Liver (tissue), 9 donors: ENCODE measurements around the gene GALNT6. TPM values are rescaled to one million over a fixed set of nuclear protein-coding genes. Genes with fewer than 3 reads are reported as not detected.

Experiments used
- DNase-seq: peaks from one replicate; pipeline ENCODE4 v3.0.0-alpha.2; 2017; ENCODE audit warnings: low spot score
- H3K27ac ChIP-seq, 2 donors: one replicate each; pipeline ENCODE4 v1.7.0; 2013; ENCODE audit warnings: inconsistent platforms in 2 of 2, low read length in 2 of 2, control low read depth in 1 of 2, low read depth in 1 of 2, mild to moderate bottlenecking in 1 of 2
- H3K27me3 ChIP-seq, 4 donors: one replicate each; pipeline versions ENCODE4 v1.6.1 to v1.7.0; 2013; ENCODE audit warnings: low read length in 3 of 4, inconsistent platforms in 1 of 4, mild to moderate bottlenecking in 1 of 4, moderate library complexity in 1 of 4; ENCODE audit not compliant: control insufficient read depth in 4 of 4, insufficient read depth in 4 of 4
- H3K36me3 ChIP-seq, 4 donors: one replicate each; pipeline versions ENCODE4 v1.6.1 to v1.7.0; 2013; ENCODE audit warnings: low read length in 3 of 4, mild to moderate bottlenecking in 3 of 4, low read depth in 1 of 4, moderate library complexity in 1 of 4; ENCODE audit not compliant: control insufficient read depth in 4 of 4, insufficient read depth in 3 of 4
- H3K4me1 ChIP-seq, 4 donors: one replicate each; pipeline versions ENCODE4 v1.6.1 to v1.7.0; 2013; ENCODE audit warnings: low read length in 3 of 4, mild to moderate bottlenecking in 3 of 4, moderate library complexity in 1 of 4; ENCODE audit not compliant: control insufficient read depth in 4 of 4, insufficient read depth in 4 of 4
- H3K4me3 ChIP-seq, 3 donors: one replicate each; pipeline versions ENCODE4 v1.6.1 to v1.7.0; 2013; ENCODE audit warnings: low read length in 3 of 3, control low read depth in 1 of 3, low read depth in 1 of 3, mild to moderate bottlenecking in 1 of 3
- H3K9ac ChIP-seq, 2 donors: one replicate each; pipeline ENCODE4 v1.7.0; 2013; ENCODE audit warnings: low read length in 2 of 2, mild to moderate bottlenecking in 2 of 2, moderate library complexity in 2 of 2, control low read depth in 1 of 2, low read depth in 1 of 2
- H3K9me3 ChIP-seq, 4 donors: one replicate each; pipeline versions ENCODE4 v1.6.1 to v1.7.0; 2013; ENCODE audit warnings: low read length in 3 of 4; ENCODE audit not compliant: control insufficient read depth in 4 of 4
- FOXA1 ChIP-seq: IDR thresholded peaks from 2 replicates; pipeline ENCODE4 v1.6.1; 2016; ENCODE audit warnings: antibody characterized with exemption
- FOXA2 ChIP-seq: IDR thresholded peaks from 2 replicates; pipeline ENCODE4 v1.6.1; 2016; ENCODE audit warnings: antibody characterized with exemption
- GABPA ChIP-seq, 2 donors: IDR thresholded peaks in 1 of 2; conservative IDR thresholded peaks in 1 of 2; 2 replicates each; pipeline ENCODE4 v1.6.1; 2016; ENCODE audit warnings: antibody characterized with exemption in 2 of 2, mild to moderate bottlenecking in 1 of 2, moderate library complexity in 1 of 2
- HNF4A ChIP-seq, 2 donors: conservative IDR thresholded peaks; 2 replicates each; pipeline ENCODE4 v1.6.1; 2016; ENCODE audit warnings: antibody characterized with exemption in 2 of 2, mild to moderate bottlenecking in 2 of 2
- HNF4G ChIP-seq: IDR thresholded peaks from 2 replicates; pipeline ENCODE4 v1.6.1; 2016; ENCODE audit warnings: antibody characterized with exemption
- JUND ChIP-seq, 2 donors: IDR thresholded peaks; 2 replicates each; pipeline ENCODE4 v1.6.1; 2016; ENCODE audit warnings: antibody characterized with exemption in 2 of 2
- NR2F2 ChIP-seq: IDR thresholded peaks from 2 replicates; pipeline ENCODE4 v1.6.1; 2016; ENCODE audit warnings: antibody characterized with exemption
- RAD21 ChIP-seq, 2 donors: IDR thresholded peaks; 2 replicates each; pipeline ENCODE4 v1.6.1; 2016; ENCODE audit warnings: antibody characterized with exemption in 2 of 2, mild to moderate bottlenecking in 2 of 2
- RXRA ChIP-seq, 2 donors: IDR thresholded peaks; 2 replicates each; pipeline ENCODE4 v1.6.1; 2017 to 2018; ENCODE audit warnings: antibody characterized with exemption in 2 of 2, mild to moderate bottlenecking in 1 of 2
- SP1 ChIP-seq: IDR thresholded peaks from 2 replicates; pipeline ENCODE4 v1.6.1; 2018; ENCODE audit warnings: antibody characterized with exemption, mild to moderate bottlenecking
- TAF1 ChIP-seq: conservative IDR thresholded peaks from 2 replicates; pipeline ENCODE4 v1.6.1; 2016; ENCODE audit warnings: antibody characterized with exemption, mild to moderate bottlenecking
- YY1 ChIP-seq: IDR thresholded peaks from 2 replicates; pipeline ENCODE4 v1.6.1; 2016; ENCODE audit warnings: antibody characterized with exemption, mild to moderate bottlenecking
- ZBTB33 ChIP-seq: IDR thresholded peaks from 2 replicates; pipeline ENCODE4 v1.6.1; 2016; ENCODE audit warnings: antibody characterized with exemption
- WGBS: extraction: QIAGEN DNeasy Blood & Tissue Kit; methylation state at CpG from one replicate; pipeline ENCODE4 v1.1.7; 2013; 5-methylcytosine and 5-hydroxymethylcytosine counted together
- polyA plus RNA-seq, 2 donors: library from polyadenylated mRNA; stranded (reverse) in 1 of 2; unstranded in 1 of 2; fragments of 200-250 nt in 1 of 2; fragments of >200 nt in 1 of 2; fragmentation: Nextera tagmentation in 1 of 2; extraction: Ambion mirVana in 1 of 2; gene quantifications; one replicate each; pipeline versions ENCODE4 v1.2.1 to v1.2.3, GENCODE V29; 2013 to 2015
- total RNA-seq, 2 donors: library from RNA; depleted of rRNA; stranded (reverse); fragments of >200 nt; gene quantifications; one replicate each; pipeline ENCODE4 v1.2.3, GENCODE V29; 2014
- TF ChIP-seq, protein P1 (sequence below): fragments of 150-350 bp; IDR thresholded peaks from 2 replicates; pipeline ENCODE4 v1.5.1; 2017; ENCODE audit warnings: improper control_type of control experiment, low read depth, low read length; ENCODE audit not compliant: missing input control
- TF ChIP-seq, protein P2 (sequence below): IDR thresholded peaks from 2 replicates; pipeline ENCODE4 v1.6.1; 2016; ENCODE audit warnings: antibody characterized with exemption
- TF ChIP-seq, protein P3 (sequence below): IDR thresholded peaks from 2 replicates; pipeline ENCODE4 v1.6.1; 2016; ENCODE audit warnings: antibody characterized with exemption, mild to moderate bottlenecking
- donor health status: healthy.
- donor health status: healthy.
- donor health status: healthy.
- donor health status: healthy.
- donor health status: healthy.

GALNT6 gene
- total and polyA plus RNA-seq, 4 donors = 0.40 to 24.1 (median 1.2) TPM

GRCh38 chr12:51401486-51401885 lies 10.3 kb upstream of the GALNT6 start:
- H3K27me3 ChIP-seq = no peaks in the 10 kb centered on the region
- H3K4me3 ChIP-seq = no peak overlapping the region
- WGBS = 90% methylated on average over 13 of the region's 13 CpGs
- H3K4me1 ChIP-seq = no peaks in the 10 kb centered on the region
- no peak overlapping the region for H3K9ac ChIP-seq
- DNase-seq = no peak
- H3K9me3 ChIP-seq = no peaks in the 10 kb centered on the region
- H3K36me3 ChIP-seq = peaks cover 0 to 1% (median 0%) of the 10 kb centered on the region in 4 donors
- H3K27ac ChIP-seq = no peak overlapping the region
- TF ChIP-seq HNF4G = no peak
- TF ChIP-seq, protein P1, sequence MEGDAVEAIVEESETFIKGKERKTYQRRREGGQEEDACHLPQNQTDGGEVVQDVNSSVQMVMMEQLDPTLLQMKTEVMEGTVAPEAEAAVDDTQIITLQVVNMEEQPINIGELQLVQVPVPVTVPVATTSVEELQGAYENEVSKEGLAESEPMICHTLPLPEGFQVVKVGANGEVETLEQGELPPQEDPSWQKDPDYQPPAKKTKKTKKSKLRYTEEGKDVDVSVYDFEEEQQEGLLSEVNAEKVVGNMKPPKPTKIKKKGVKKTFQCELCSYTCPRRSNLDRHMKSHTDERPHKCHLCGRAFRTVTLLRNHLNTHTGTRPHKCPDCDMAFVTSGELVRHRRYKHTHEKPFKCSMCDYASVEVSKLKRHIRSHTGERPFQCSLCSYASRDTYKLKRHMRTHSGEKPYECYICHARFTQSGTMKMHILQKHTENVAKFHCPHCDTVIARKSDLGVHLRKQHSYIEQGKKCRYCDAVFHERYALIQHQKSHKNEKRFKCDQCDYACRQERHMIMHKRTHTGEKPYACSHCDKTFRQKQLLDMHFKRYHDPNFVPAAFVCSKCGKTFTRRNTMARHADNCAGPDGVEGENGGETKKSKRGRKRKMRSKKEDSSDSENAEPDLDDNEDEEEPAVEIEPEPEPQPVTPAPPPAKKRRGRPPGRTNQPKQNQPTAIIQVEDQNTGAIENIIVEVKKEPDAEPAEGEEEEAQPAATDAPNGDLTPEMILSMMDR = no peak
- TF ChIP-seq FOXA2 = no peak
- TF ChIP-seq NR2F2 = no peak
- TF ChIP-seq HNF4A (conservative IDR thresholded peaks at IDR 0.05) = no peak
- no peak for TF ChIP-seq YY1
- no peak for TF ChIP-seq ZBTB33
- TF ChIP-seq, protein P2, sequence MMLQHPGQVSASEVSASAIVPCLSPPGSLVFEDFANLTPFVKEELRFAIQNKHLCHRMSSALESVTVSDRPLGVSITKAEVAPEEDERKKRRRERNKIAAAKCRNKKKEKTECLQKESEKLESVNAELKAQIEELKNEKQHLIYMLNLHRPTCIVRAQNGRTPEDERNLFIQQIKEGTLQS = no peak
- no peak for TF ChIP-seq JUND (IDR thresholded peaks at IDR 0.05)
- no peak for TF ChIP-seq RAD21 (IDR thresholded peaks at IDR 0.05)
- no peak for TF ChIP-seq GABPA (IDR thresholded peaks at IDR 0.05 in 1 of 2, conservative IDR thresholded peaks at IDR 0.05 in 1 of 2)
- TF ChIP-seq, protein P3, sequence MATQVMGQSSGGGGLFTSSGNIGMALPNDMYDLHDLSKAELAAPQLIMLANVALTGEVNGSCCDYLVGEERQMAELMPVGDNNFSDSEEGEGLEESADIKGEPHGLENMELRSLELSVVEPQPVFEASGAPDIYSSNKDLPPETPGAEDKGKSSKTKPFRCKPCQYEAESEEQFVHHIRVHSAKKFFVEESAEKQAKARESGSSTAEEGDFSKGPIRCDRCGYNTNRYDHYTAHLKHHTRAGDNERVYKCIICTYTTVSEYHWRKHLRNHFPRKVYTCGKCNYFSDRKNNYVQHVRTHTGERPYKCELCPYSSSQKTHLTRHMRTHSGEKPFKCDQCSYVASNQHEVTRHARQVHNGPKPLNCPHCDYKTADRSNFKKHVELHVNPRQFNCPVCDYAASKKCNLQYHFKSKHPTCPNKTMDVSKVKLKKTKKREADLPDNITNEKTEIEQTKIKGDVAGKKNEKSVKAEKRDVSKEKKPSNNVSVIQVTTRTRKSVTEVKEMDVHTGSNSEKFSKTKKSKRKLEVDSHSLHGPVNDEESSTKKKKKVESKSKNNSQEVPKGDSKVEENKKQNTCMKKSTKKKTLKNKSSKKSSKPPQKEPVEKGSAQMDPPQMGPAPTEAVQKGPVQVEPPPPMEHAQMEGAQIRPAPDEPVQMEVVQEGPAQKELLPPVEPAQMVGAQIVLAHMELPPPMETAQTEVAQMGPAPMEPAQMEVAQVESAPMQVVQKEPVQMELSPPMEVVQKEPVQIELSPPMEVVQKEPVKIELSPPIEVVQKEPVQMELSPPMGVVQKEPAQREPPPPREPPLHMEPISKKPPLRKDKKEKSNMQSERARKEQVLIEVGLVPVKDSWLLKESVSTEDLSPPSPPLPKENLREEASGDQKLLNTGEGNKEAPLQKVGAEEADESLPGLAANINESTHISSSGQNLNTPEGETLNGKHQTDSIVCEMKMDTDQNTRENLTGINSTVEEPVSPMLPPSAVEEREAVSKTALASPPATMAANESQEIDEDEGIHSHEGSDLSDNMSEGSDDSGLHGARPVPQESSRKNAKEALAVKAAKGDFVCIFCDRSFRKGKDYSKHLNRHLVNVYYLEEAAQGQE = no peak
- no peak for TF ChIP-seq FOXA1
- TF ChIP-seq TAF1 = no peak
- no peak for TF ChIP-seq RXRA (IDR thresholded peaks at IDR 0.05)
- TF ChIP-seq SP1 = no peak

DNA sequence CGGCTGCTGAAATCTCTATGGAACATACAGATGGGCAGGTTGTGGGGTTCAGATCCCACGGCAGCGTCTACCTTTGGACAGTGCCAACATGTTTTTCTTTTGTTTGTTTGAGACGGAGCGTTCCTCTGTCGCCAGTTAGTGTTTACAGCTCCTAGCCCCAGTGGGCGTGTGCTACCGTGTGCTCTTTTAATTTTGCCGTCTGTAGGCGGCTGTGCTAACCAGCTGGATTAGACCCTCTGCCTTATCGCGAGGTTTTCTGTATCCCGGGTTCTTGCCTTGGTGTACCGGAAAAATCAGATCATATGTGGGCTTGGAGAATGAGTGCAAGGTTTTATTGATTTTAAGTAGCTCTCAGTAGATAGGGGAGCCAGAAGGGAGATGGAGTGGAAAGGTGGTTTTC lies 9.8 kb upstream of the GALNT6 start:
- Histone ChIP-seq H3K27me3 (no peaks in the 10 kb centered on the region), H3K4me1 (no peaks in the 10 kb centered on the region), H3K9me3 (no peaks in the 10 kb centered on the region), H3K9ac (no peak overlapping the region), H3K4me3 (no peak overlapping the region), H3K36me3 (peaks cover 0 to 1% (median 0%) of the 10 kb centered on the region in 4 donors), H3K27ac (no peak overlapping the region)
- 79% methylated on average over 14 of the region's 14 CpGs for WGBS
- DNase-seq = no peak
- TF ChIP-seq SP1 (no peak), HNF4G (no peak)
